ENCODE results near the gene SELENOO. TPM values are rescaled to one million over a fixed set of nuclear protein-coding genes. Genes with fewer than 3 reads are reported as not detected.
A peak's percentile ranks its signal among the peaks of the same experiment; 100 is the strongest.

SELENOO gene
- total RNA-seq, 2 experiments from 2014 or later: 34.0 to 44.2 TPM

GRCh38 chr22:50183141-50183971, 17.5 kb upstream of the SELENOO start:
- Histone ChIP-seq H3K4me2 (ENCODE audit: low read length) (no peak overlapping the region), H2AFZ (ENCODE audit: low read length) (no peak overlapping the region), H3K9me3 (ENCODE audit: low read length) (no peaks in the 10 kb centered on the region), H3K79me2 (ENCODE audit: insufficient read depth, low read depth, low read length) (peaks cover 22% of the 10 kb centered on the region), H3K36me3 (ENCODE audit: insufficient read depth, low read length) (peaks cover 9% of the 10 kb centered on the region), H3K9me2 (ENCODE audit: insufficient read depth, low read length) (no peaks in the 10 kb centered on the region), H3K4me3 (ENCODE audit: low read depth, low read length, poor library complexity, severe bottlenecking) (no peak overlapping the region), H4K20me1 (ENCODE audit: insufficient read depth, low read length) (no peaks in the 10 kb centered on the region), H3K27ac (ENCODE audit: low read depth, low read length, poor library complexity, severe bottlenecking) (no peak overlapping the region), H3K4me1 (ENCODE audit: insufficient read depth, low read length, poor library complexity, severe bottlenecking) (peaks cover 18% of the 10 kb centered on the region)
- intact Hi-C loops (cut with micrococcal nuclease; ENCODE audit: unreplicated experiment): no loop called here
- ChIA-PET CTCF (ENCODE audit: unreplicated experiment) (no interaction called here), POLR2A (no interaction called here)
- no TSS peak for BruUV-seq (replicated peaks)
- DNase-seq (ENCODE audit: low spot score): no peak
- TF ChIP-seq CTCF (conservative IDR thresholded peaks at IDR 0.05; ENCODE audit: low read length) (no peak), EZH2phosphoT487 (IDR thresholded peaks at IDR 0.05; ENCODE audit: borderline replicate concordance, low read depth, low read length) (no peak)

GRCh38 chr22:50184004-50184901, 16.6 kb upstream of the SELENOO start:
- Histone ChIP-seq H3K9me3 (ENCODE audit: low read length) (no peaks in the 10 kb centered on the region), H3K9me2 (ENCODE audit: insufficient read depth, low read length) (no peaks in the 10 kb centered on the region), H3K4me3 (ENCODE audit: low read depth, low read length, poor library complexity, severe bottlenecking) (peak overlapping the region; percentile 68), H2AFZ (ENCODE audit: low read length) (no peak overlapping the region), H3K79me2 (ENCODE audit: insufficient read depth, low read depth, low read length) (peaks cover 29% of the 10 kb centered on the region), H3K4me1 (ENCODE audit: insufficient read depth, low read length, poor library complexity, severe bottlenecking) (peaks cover 27% of the 10 kb centered on the region), H4K20me1 (ENCODE audit: insufficient read depth, low read length) (no peaks in the 10 kb centered on the region), H3K36me3 (ENCODE audit: insufficient read depth, low read length) (peaks cover 17% of the 10 kb centered on the region), H3K27ac (ENCODE audit: low read depth, low read length, poor library complexity, severe bottlenecking) (no peak overlapping the region), H3K4me2 (ENCODE audit: low read length) (peak overlapping the region; percentile 73; the same call in 1 of the 2 replicates)
- intact Hi-C loops (cut with micrococcal nuclease; ENCODE audit: unreplicated experiment): no loop called here
- ChIA-PET CTCF (ENCODE audit: unreplicated experiment) (no interaction called here), POLR2A (no interaction called here)
- no peak for TF ChIP-seq EZH2phosphoT487 (IDR thresholded peaks at IDR 0.05; ENCODE audit: borderline replicate concordance, low read depth, low read length)
- no peak for DNase-seq (ENCODE audit: low spot score)
- BruUV-seq (replicated peaks): no TSS peak

- H3K9me3 ChIP-seq (ENCODE audit: low read length): no peaks in the 10 kb centered on the region
- peaks cover 34% of the 10 kb centered on the region for H3K4me1 ChIP-seq (ENCODE audit: insufficient read depth, low read length, poor library complexity, severe bottlenecking)
- H3K9me2 ChIP-seq (ENCODE audit: insufficient read depth, low read length): no peaks in the 10 kb centered on the region
- peaks cover 17% of the 10 kb centered on the region for H3K36me3 ChIP-seq (ENCODE audit: insufficient read depth, low read length)
- BruUV-seq (replicated peaks): no TSS peak
- H3K27ac ChIP-seq (ENCODE audit: low read depth, low read length, poor library complexity, severe bottlenecking): no peak overlapping the region
- peak overlapping the region; percentile 68 for H3K4me3 ChIP-seq (ENCODE audit: low read depth, low read length, poor library complexity, severe bottlenecking)
- ChIA-PET CTCF (ENCODE audit: unreplicated experiment) (no interaction called here), POLR2A (no interaction called here)
- no peak for DNase-seq (ENCODE audit: low spot score)
- peak overlapping the region; percentile 26; the same call in 1 of the 2 replicates for H2AFZ ChIP-seq (ENCODE audit: low read length)
- H3K79me2 ChIP-seq (ENCODE audit: insufficient read depth, low read depth, low read length): peaks cover 29% of the 10 kb centered on the region
- no peaks in the 10 kb centered on the region for H4K20me1 ChIP-seq (ENCODE audit: insufficient read depth, low read length)
- TF ChIP-seq CTCF (conservative IDR thresholded peaks at IDR 0.05; ENCODE audit: low read length): no peak
- no peak for TF ChIP-seq EZH2phosphoT487 (IDR thresholded peaks at IDR 0.05; ENCODE audit: borderline replicate concordance, low read depth, low read length)
- intact Hi-C loops (cut with micrococcal nuclease; ENCODE audit: unreplicated experiment): no loop called here
- peak overlapping the region; percentile 73 for H3K4me2 ChIP-seq (ENCODE audit: low read length)
These were observed 15.9 kb upstream of the SELENOO start for GRCh38 chr22:50184902-50185374.

All from OCI-LY7 (cell line).